DOHH2 (cell line): ENCODE measurements around the gene CCDC120.

Experiments
- H3F3A ChIP-seq: fragments of 200-600 bp; sonication (generic), shearing (Covaris generic); 2 replicates; pipeline ENCODE4 v1.6.0; 2016; ENCODE audit warnings: antibody characterized with exemption, mild to moderate bottlenecking; ENCODE audit not compliant: control insufficient read depth, insufficient read depth
- H3K27ac ChIP-seq: fragments of 200-600 bp; sonication (generic); 2 replicates; pipeline ENCODE4 v1.5.1; 2014; ENCODE audit warnings: low read depth, mild to moderate bottlenecking, low read length, moderate library complexity
- H3K27me3 ChIP-seq: fragments of 200-600 bp; sonication (generic); 2 replicates; pipeline ENCODE4 v1.6.1; 2014; ENCODE audit warnings: mild to moderate bottlenecking, low read length, mixed read lengths; ENCODE audit not compliant: control insufficient read depth
- H3K36me3 ChIP-seq: fragments of 200-600 bp; sonication (generic); 2 replicates; pipeline ENCODE4 v1.6.1; 2014; ENCODE audit warnings: mild to moderate bottlenecking, low read length, moderate library complexity, mixed read lengths; ENCODE audit not compliant: control insufficient read depth
- H3K4me1 ChIP-seq: fragments of 200-600 bp; sonication (generic); 2 replicates; pipeline ENCODE4 v1.6.1; 2014; ENCODE audit warnings: mild to moderate bottlenecking, low read length, mixed read lengths; ENCODE audit not compliant: control insufficient read depth
- H3K4me2 ChIP-seq: fragments of 200-600 bp; sonication (generic); 2 replicates; pipeline ENCODE4 v1.6.0; 2014; ENCODE audit warnings: mild to moderate bottlenecking, low read length, moderate library complexity
- H3K4me3 ChIP-seq: fragments of 200-600 bp; sonication (generic); 2 replicates; pipeline ENCODE4 v1.5.1; 2014; ENCODE audit warnings: mild to moderate bottlenecking, low read length, mixed read lengths
- H3K79me2 ChIP-seq: fragments of 200-600 bp; sonication (generic); 2 replicates; pipeline ENCODE4 v1.6.1; 2014; ENCODE audit warnings: mild to moderate bottlenecking, low read length, mixed read lengths; ENCODE audit not compliant: control insufficient read depth
- H3K9me2 ChIP-seq: fragments of 200-600 bp; sonication (generic); replicated peaks from 2 replicates; pipeline ENCODE4 v1.6.1; 2014; ENCODE audit warnings: mild to moderate bottlenecking, low read length, mixed read lengths; ENCODE audit not compliant: control insufficient read depth
- H3K9me3 ChIP-seq: fragments of 200-600 bp; sonication (generic); 2 replicates; pipeline ENCODE4 v1.6.1; 2014; ENCODE audit warnings: antibody characterized with exemption, low read length, mixed read lengths; ENCODE audit not compliant: control insufficient read depth, insufficient read depth
- H4K20me1 ChIP-seq: fragments of 200-600 bp; sonication (generic); 2 replicates; pipeline ENCODE4 v1.6.0; 2014; ENCODE audit warnings: low read depth, mild to moderate bottlenecking, antibody characterized with exemption, low read length, moderate library complexity; ENCODE audit not compliant: control insufficient read depth, insufficient read depth
- EZH2phosphoT487 ChIP-seq: fragments of 200-600 bp; sonication (generic); IDR thresholded peaks from 2 replicates; pipeline ENCODE4 v1.6.1; 2017; ENCODE audit warnings: borderline replicate concordance, mild to moderate bottlenecking, antibody characterized with exemption, low read length, moderate library complexity, mixed read lengths
- TF ChIP-seq, protein P1 (sequence below): fragments of 200-600 bp; sonication (generic); IDR thresholded peaks from one replicate; pipeline ENCODE4 v1.5.1; 2014; ENCODE audit warnings: antibody characterized with exemption, mild to moderate bottlenecking, low read depth, low read length; ENCODE audit not compliant: poor library complexity, severe bottlenecking

CCDC120 gene

DNA sequence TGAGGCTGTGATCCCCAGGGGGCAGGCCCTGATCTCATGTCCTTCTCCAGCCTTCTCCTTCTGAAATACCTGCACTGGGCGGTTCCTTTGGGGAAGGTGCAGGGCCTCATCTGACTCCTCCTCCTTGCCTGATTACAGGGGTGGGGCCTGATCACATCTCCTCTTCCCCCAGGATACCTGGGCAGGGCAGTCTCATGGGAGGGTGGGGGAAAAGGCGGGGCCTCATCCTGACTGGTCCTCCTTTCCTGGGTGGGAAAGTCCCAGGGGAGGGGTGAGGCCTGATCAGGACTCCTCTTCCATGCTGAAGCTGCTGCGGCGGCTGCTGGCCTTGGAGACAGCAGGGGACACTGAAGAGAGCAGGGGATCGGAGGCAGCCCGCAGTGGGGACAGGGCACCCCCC is 28.9 kb upstream of the CCDC120 start:
- TF ChIP-seq, protein P1, sequence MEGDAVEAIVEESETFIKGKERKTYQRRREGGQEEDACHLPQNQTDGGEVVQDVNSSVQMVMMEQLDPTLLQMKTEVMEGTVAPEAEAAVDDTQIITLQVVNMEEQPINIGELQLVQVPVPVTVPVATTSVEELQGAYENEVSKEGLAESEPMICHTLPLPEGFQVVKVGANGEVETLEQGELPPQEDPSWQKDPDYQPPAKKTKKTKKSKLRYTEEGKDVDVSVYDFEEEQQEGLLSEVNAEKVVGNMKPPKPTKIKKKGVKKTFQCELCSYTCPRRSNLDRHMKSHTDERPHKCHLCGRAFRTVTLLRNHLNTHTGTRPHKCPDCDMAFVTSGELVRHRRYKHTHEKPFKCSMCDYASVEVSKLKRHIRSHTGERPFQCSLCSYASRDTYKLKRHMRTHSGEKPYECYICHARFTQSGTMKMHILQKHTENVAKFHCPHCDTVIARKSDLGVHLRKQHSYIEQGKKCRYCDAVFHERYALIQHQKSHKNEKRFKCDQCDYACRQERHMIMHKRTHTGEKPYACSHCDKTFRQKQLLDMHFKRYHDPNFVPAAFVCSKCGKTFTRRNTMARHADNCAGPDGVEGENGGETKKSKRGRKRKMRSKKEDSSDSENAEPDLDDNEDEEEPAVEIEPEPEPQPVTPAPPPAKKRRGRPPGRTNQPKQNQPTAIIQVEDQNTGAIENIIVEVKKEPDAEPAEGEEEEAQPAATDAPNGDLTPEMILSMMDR = no peak
- no peak for TF ChIP-seq EZH2phosphoT487
- Histone ChIP-seq H3K27ac (no peak overlapping the region), H3K36me3 (peaks cover 3% of the 10 kb centered on the region)

DNA sequence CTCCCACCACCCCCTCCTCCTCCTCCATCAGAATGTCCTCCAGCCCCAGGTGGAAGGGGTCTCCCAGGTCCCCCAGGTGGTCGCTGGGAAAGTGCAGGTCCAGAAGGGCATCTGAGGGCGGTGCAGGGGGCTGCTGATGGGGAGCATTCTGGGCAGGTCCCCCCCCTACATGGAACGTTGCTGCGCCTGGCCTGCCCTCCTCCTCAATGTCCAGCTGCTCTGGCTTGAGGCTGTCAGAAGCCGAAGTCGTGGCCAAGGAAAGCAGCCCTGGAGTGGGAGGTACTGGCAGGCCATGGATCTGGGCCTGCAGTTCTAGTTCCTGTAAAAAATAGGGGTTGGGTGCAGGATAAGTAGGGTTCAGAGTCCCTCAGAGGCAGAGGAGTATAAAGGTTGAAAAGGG is 28.5 kb upstream of the CCDC120 start:
- H3K9me3 ChIP-seq = no peaks in the 10 kb centered on the region
- H3K4me2 ChIP-seq = no peak overlapping the region
- H3K36me3 ChIP-seq = peaks cover 3% of the 10 kb centered on the region
- no peaks in the 10 kb centered on the region for H3K79me2 ChIP-seq
- TF ChIP-seq, protein P1 = no peak
- no peak for TF ChIP-seq EZH2phosphoT487
- no peaks in the 10 kb centered on the region for H3F3A ChIP-seq
- no peaks in the 10 kb centered on the region for H3K4me1 ChIP-seq
- H3K4me3 ChIP-seq = no peak overlapping the region
- H3K9me2 ChIP-seq = no peaks in the 10 kb centered on the region
- H4K20me1 ChIP-seq = no peaks in the 10 kb centered on the region
- no peaks in the 10 kb centered on the region for H3K27me3 ChIP-seq
- no peak overlapping the region for H3K27ac ChIP-seq

More for the DNA sequence above, 28.9 kb upstream of the CCDC120 start:
- H4K20me1 ChIP-seq = no peaks in the 10 kb centered on the region
- no peak overlapping the region for H3K4me3 ChIP-seq
- no peaks in the 10 kb centered on the region for H3K9me3 ChIP-seq
- no peaks in the 10 kb centered on the region for H3K4me1 ChIP-seq
- no peaks in the 10 kb centered on the region for H3K27me3 ChIP-seq
- H3F3A ChIP-seq = no peaks in the 10 kb centered on the region
- H3K4me2 ChIP-seq = no peak overlapping the region
- no peaks in the 10 kb centered on the region for H3K9me2 ChIP-seq
- no peaks in the 10 kb centered on the region for H3K79me2 ChIP-seq

DNA sequence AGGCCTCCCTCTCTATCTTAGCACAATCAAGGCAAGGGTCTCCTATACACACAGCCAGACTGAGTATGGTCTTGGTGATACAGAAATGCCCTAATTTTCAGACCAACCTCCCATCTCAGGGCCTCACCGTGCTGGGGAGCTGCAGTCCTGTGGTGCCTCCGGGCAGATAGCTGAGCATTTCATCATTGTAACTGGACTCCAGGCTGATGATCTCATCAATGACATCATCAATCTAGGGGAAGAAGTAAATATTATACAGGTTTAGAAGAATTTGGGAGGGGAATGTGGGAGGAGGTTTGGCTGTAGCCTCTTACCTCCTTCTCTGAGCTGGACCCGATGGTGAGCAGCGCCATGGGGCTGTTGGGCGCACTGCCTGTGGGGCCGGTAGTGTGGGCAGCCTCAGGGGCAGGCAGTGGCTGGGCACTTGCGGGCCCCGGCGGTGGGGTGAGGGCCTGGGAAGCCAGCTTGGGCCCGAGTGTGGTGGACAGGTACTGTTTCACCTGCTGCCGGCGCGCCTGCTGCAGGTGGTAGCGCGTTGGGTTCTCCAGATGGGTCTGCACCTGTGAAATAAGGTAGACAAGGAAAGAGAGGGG is 20.8 kb upstream of the CCDC120 start:
- H3K79me2 ChIP-seq = peaks cover 14% of the 10 kb centered on the region
- TF ChIP-seq, protein P1 = no peak
- no peak for TF ChIP-seq EZH2phosphoT487
- no peaks in the 10 kb centered on the region for H3K9me2 ChIP-seq
- H4K20me1 ChIP-seq = no peaks in the 10 kb centered on the region
- H3K27me3 ChIP-seq = no peaks in the 10 kb centered on the region
- peaks cover 22% of the 10 kb centered on the region for H3K36me3 ChIP-seq
- H3K27ac ChIP-seq = no peak overlapping the region
- peaks cover 25% of the 10 kb centered on the region for H3K4me1 ChIP-seq
- no peak overlapping the region for H3K4me2 ChIP-seq
- no peaks in the 10 kb centered on the region for H3F3A ChIP-seq
- no peaks in the 10 kb centered on the region for H3K9me3 ChIP-seq
- H3K4me3 ChIP-seq = no peak overlapping the region
